Heart left ventricle (tissue), 16 donors: ENCODE measurements around the gene EHF. TPM values are rescaled to one million over a fixed set of nuclear protein-coding genes. Genes with fewer than 3 reads are reported as not detected.

Experiments used
- ATAC-seq, 4 donors: fragments of 200-7000 bp; cut with Tn5 transposase; one replicate each; pipeline ENCODE4 v1.9.1; 2020 to 2022; ENCODE audit warnings: moderate library complexity in 4 of 4, mild to moderate bottlenecking in 3 of 4, moderate number of reproducible peaks in 1 of 4
- DNase-seq, 5 donors: peaks; one replicate each; pipeline ENCODE4 v3.0.0-alpha.2; 2020
- H3K27ac ChIP-seq, 12 donors: fragments of 200-600 bp; sonication (generic) in 4 of 12; one replicate each; pipeline versions ENCODE4 v1.5.0 to v1.8.0; 2016 to 2022; ENCODE audit warnings: mild to moderate bottlenecking in 2 of 12
- H3K27me3 ChIP-seq, 9 donors: fragments of 200-600 bp; sonication (generic) in 2 of 9; one replicate each; pipeline versions ENCODE4 v1.5.1 to v1.8.0; 2016 to 2022; ENCODE audit warnings: mild to moderate bottlenecking in 3 of 9
- H3K36me3 ChIP-seq, 9 donors: fragments of 200-600 bp; sonication (generic) in 2 of 9; one replicate each; pipeline versions ENCODE4 v1.5.0 to v1.8.0; 2018 to 2022; ENCODE audit warnings: mild to moderate bottlenecking in 2 of 9
- H3K4me1 ChIP-seq, 12 donors: fragments of 200-600 bp; sonication (generic) in 4 of 12; one replicate each; pipeline versions ENCODE4 v1.5.0 to v1.8.0; 2016 to 2022; ENCODE audit warnings: mild to moderate bottlenecking in 3 of 12
- H3K4me3 ChIP-seq, 12 donors: fragments of 200-600 bp; sonication (generic) in 4 of 12; one replicate each; pipeline versions ENCODE4 v1.5.0 to v1.8.0; 2017 to 2022; ENCODE audit warnings: mild to moderate bottlenecking in 9 of 12, moderate library complexity in 4 of 12
- H3K9me3 ChIP-seq, 12 donors: fragments of 200-600 bp; sonication (generic) in 4 of 12; one replicate each; pipeline versions ENCODE4 v1.5.0 to v1.8.0; 2016 to 2022; ENCODE audit warnings: mild to moderate bottlenecking in 1 of 12
- CTCF ChIP-seq, 12 donors: fragments of 200-600 bp; sonication (generic) in 4 of 12; IDR thresholded peaks; one replicate each; pipeline versions ENCODE4 v1.5.0 to v1.8.0; 2018 to 2022; ENCODE audit warnings: antibody characterized with exemption in 12 of 12, mild to moderate bottlenecking in 5 of 12
- POLR2A ChIP-seq, 2 donors: fragments of 450-650 bp; IDR thresholded peaks; one replicate each; pipeline ENCODE4 v1.6.1; 2017; ENCODE audit warnings: antibody characterized with exemption in 2 of 2, mild to moderate bottlenecking in 2 of 2, moderate library complexity in 2 of 2
- WGBS, 4 donors: extraction: QIAGEN DNeasy Blood & Tissue Kit in 2 of 4; methylation state at CpG; one replicate each; pipeline versions ENCODE4 v1.1.5 to v1.1.7; 2013 to 2018; 5-methylcytosine and 5-hydroxymethylcytosine counted together
- intact Hi-C, 10 donors: fragments of 100-400 bp; cut with DNase I; formaldehyde crosslinking; loops; one replicate each; pipeline versions ENCODE4 v1.11.1 to v1.14.2; 2022
- polyA plus RNA-seq, 2 donors: library from polyadenylated mRNA; stranded (reverse); fragments of 200-250 nt; gene quantifications; one replicate each; pipeline ENCODE4 v1.2.3, GENCODE V29; 2013
- total RNA-seq, 9 donors: library from RNA; depleted of rRNA in 2 of 9; stranded (reverse); fragments of >200 nt in 2 of 9; fragmentation: NEBNext Ultra II Directional in 3 of 9; extraction: Animal tissue kit (Norgen Biotek cat#: 25700) in 3 of 9; gene quantifications; one replicate each; pipeline versions ENCODE4 v1.1.0 to v1.2.4, GENCODE V29; 2016 to 2023
- donor health status: ischemic (EF 13 %, LVEDD 7.1; RV severe dilation, severe dysfunction).
- donor health status: healthy with polysubstance abuse.
- donor health status: DM: no; HTN: yes; CAD: no.
- donor health status: DM: no; HTN: no; CAD: no.
- donor health status: ischemic (EF 25% LVEDD 6.9; RV normal size, moderate dysfunction).
- donor health status: ischemic (EF 25% LVEDD 5.7; RV mildly dilated, moderate dysfunction).
- donor health status: healthy.
- donor health status: DM: yes; HTN: yes; CAD: no.
- donor health status: ischemic (EF 35%, LVEDD 5.7; RV mildly dilated, moderate dysfunction).
- donor health status: nonischemic (EF 11% LVEDD 7.7; RV severe dilation, severe dysfunction).
- donor health status: DM: yes; HTN: yes; CAD: no.
- donor health status: PGD.
- donor health status: ischemic (EF 29% LVEDD 5.4; RV normal size, mild dysfunction).
- donor health status: nonischemic (EF 23%, LVEDD 6.1; RV moderate dilation, normal function).

Gene EHF
- total and polyA plus RNA-seq, 11 donors = 0.19 to 1.9 (median 0.67) TPM

- intact Hi-C loops = no loop called here
- Histone ChIP-seq H3K4me1 (peaks cover 0 to 14% (median 5%) of the 10 kb centered on the region in 12 donors), H3K9me3 (no peaks in the 10 kb centered on the region), H3K36me3 (no peaks in the 10 kb centered on the region), H3K27ac (peak overlapping the region in 1 of 12 donors; percentile 62), H3K4me3 (no peak overlapping the region), H3K27me3 (no peaks in the 10 kb centered on the region)
- ATAC-seq = no peak
- WGBS, 4 donors = 86 to 93% (median 90%) methylated on average over 6 of the region's 6 CpGs
- no peak for DNase-seq
- TF ChIP-seq CTCF (IDR thresholded peaks at IDR 0.05) (no peak), POLR2A (IDR thresholded peaks at IDR 0.05) (no peak)
Measured at GRCh38 chr11:34631297-34631696, 10.4 kb downstream of the EHF start.

- Histone ChIP-seq H3K27ac (peak overlapping the region in 6 of 12 donors; percentile 23 to 62 (median 52)), H3K4me1 (peaks cover 0 to 14% (median 5%) of the 10 kb centered on the region in 12 donors), H3K4me3 (no peak overlapping the region), H3K27me3 (no peaks in the 10 kb centered on the region), H3K9me3 (no peaks in the 10 kb centered on the region), H3K36me3 (no peaks in the 10 kb centered on the region)
- intact Hi-C loops = no loop called here
- no peak for ATAC-seq
- DNase-seq = no peak
- WGBS, 4 donors = 81 to 89% (median 84%) methylated on average over 4 of the region's 4 CpGs
- TF ChIP-seq CTCF (IDR thresholded peaks at IDR 0.05) (no peak), POLR2A (IDR thresholded peaks at IDR 0.05) (no peak)
Measured at GRCh38 chr11:34631737-34632104, 10.8 kb downstream of the EHF start.

DNA sequence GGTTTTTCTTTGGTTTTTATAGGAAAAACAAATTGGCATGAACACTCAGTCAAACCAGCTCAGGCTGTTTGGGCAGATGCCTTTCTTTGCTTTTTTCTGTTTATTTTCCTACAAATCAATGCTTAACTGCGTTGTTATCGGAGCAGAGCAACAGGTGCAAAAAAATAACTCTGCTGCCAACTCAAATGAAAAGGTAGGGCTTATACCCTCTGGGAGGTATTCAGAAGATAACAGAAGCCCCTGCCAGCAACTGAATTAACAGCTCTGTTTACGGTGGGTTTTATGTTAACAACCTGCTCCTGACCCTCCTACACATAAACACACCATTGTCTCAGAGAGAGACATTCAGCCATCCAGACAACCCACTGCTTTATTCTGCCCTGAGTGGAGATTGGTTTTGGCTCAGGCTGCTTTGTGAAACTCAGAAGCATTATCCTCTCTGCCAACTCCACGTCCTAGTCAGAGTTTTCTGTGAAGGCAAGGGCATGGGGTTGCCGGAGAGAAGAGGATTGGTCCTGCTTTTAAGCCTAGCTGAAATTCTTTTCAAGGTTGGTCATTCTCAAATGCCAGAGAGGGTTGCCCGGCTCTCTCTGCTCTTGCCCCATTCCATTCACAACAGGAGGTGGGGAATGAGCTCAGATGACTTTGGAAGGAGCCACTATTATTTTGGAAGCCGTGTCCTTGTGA is 11.4 kb downstream of the EHF start:
- intact Hi-C loops = no loop called here
- Histone ChIP-seq H3K4me3 (peak overlapping the region in 1 of 12 donors; percentile 2), H3K27ac (peak overlapping the region in 7 of 12 donors; percentile 23 to 62 (median 50)), H3K4me1 (peaks cover 0 to 15% (median 5%) of the 10 kb centered on the region in 12 donors), H3K36me3 (no peaks in the 10 kb centered on the region), H3K9me3 (no peaks in the 10 kb centered on the region), H3K27me3 (no peaks in the 10 kb centered on the region)
- DNase-seq (peak in 3 of 5 donors; percentile 20 to 34 (median 24)), ATAC-seq (peak; percentile 59 to 85 (median 74))
- TF ChIP-seq CTCF (IDR thresholded peaks at IDR 0.05) (no peak), POLR2A (IDR thresholded peaks at IDR 0.05) (no peak)
- WGBS, 4 donors = 45 to 51% (median 47%) methylated on average over 7 of the region's 7 CpGs

DNA sequence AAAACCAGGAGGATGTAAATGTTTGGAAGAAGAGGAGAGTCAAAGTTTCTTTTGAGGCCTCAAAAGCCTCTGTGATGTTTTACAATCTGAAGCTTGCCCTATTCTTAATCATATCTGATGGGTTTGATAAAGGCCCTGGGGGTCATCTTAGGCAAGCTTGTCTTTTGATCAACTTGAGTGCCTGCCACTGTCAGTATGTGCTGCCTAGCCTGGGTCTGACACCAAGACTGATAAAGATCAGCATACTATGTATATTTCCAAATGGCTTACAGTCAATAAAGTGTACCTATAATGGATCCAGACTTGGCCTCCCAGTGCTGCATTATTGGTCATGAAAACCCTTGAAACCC is 12.7 kb downstream of the EHF start:
- H3K27me3 ChIP-seq = no peaks in the 10 kb centered on the region
- no peak overlapping the region for H3K4me3 ChIP-seq
- peaks cover 0 to 19% (median 5%) of the 10 kb centered on the region in 12 donors for H3K4me1 ChIP-seq
- no peak for ATAC-seq
- intact Hi-C loops = no loop called here
- no peaks in the 10 kb centered on the region for H3K36me3 ChIP-seq
- TF ChIP-seq POLR2A (IDR thresholded peaks at IDR 0.05) (no peak), CTCF (IDR thresholded peaks at IDR 0.05) (no peak)
- H3K9me3 ChIP-seq = no peaks in the 10 kb centered on the region
- H3K27ac ChIP-seq = no peak overlapping the region
- no peak for DNase-seq
